AG10803 (cell line): ENCODE measurements around the gene ZNF804A.

Experiments used
- DNase-seq: peaks from one replicate; pipeline ENCODE4 v3.0.0; 2010; ENCODE audit warnings: low read depth
- H3K4me3 ChIP-seq: 2 replicates; pipeline ENCODE4 v1.5.1; 2011; ENCODE audit warnings: mild to moderate bottlenecking, low read length, control low read depth
- TF ChIP-seq, protein P1 (sequence below): conservative IDR thresholded peaks from 2 replicates; pipeline ENCODE4 v1.5.1; 2011; ENCODE audit warnings: mild to moderate bottlenecking, low read length, control low read depth, inconsistent platforms

ZNF804A gene

DNA sequence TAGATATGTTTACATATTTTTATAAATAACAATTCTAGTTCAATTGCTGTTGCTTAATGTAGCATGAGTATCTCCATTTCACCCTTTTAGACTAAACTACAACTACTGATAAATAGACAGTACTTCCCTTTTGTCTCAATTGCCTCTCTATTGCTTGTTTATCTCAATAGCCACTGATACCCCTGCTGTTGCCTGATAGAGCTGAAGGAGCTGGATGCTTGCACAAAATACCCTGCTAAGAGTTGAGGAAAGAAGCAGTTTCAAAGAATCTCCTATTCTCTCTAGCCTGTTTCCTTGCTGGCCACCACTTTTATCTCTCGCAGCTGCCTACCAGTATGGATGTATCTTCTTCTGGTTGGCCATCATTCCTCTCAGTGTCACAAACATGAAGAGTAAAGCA is 16.9 kb upstream of the ZNF804A start:
- TF ChIP-seq, protein P1, sequence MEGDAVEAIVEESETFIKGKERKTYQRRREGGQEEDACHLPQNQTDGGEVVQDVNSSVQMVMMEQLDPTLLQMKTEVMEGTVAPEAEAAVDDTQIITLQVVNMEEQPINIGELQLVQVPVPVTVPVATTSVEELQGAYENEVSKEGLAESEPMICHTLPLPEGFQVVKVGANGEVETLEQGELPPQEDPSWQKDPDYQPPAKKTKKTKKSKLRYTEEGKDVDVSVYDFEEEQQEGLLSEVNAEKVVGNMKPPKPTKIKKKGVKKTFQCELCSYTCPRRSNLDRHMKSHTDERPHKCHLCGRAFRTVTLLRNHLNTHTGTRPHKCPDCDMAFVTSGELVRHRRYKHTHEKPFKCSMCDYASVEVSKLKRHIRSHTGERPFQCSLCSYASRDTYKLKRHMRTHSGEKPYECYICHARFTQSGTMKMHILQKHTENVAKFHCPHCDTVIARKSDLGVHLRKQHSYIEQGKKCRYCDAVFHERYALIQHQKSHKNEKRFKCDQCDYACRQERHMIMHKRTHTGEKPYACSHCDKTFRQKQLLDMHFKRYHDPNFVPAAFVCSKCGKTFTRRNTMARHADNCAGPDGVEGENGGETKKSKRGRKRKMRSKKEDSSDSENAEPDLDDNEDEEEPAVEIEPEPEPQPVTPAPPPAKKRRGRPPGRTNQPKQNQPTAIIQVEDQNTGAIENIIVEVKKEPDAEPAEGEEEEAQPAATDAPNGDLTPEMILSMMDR: no peak
- no peak overlapping the region for H3K4me3 ChIP-seq
- no peak for DNase-seq

GRCh38 chr2:184589261-184589660 is 9.1 kb upstream of the ZNF804A start:
- TF ChIP-seq, protein P1: no peak
- no peak overlapping the region for H3K4me3 ChIP-seq
- no peak for DNase-seq

DNA sequence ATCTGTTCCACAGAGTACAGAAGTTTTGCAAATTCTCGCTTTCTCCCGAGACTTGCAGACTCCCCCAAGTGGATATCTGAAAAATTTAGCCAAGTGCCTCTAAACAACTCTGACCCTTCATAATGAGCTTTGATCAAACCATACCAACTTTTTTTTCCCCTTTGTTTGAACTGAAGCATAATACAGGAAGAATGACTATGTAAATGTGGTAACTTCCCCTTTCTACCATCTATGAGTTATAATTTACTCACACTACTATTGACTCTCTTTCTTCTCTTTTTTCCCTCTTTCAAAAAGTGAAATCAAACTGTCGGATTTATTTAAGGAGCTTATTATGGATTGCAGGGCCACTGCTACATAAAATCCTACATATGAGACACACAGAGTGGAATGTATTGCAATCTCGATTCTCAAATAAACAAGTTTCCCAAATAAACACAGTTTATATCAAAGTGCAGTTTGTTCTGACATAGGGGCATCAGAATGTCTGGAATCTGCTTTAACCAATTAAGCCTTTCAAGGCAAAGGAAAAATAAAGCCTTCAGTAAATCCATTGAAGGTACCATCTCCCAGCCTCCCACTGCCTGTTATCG is 1.4 kb upstream of the ZNF804A start:
- H3K4me3 ChIP-seq: peak overlapping the region; percentile 61
- TF ChIP-seq, protein P1: no peak; the same call in 1 of the 2 replicates
- peak; percentile 24 for DNase-seq

GRCh38 chr2:184597571-184597991 is 748 bp upstream of the ZNF804A start:
- TF ChIP-seq, protein P1: no peak
- H3K4me3 ChIP-seq: peak overlapping the region; percentile 61
- DNase-seq: peak; percentile 34

- TF ChIP-seq, protein P1: no peak
- no peak for DNase-seq
- H3K4me3 ChIP-seq: peak overlapping the region; percentile 61
Observed at GRCh38 chr2:184598002-184598315, 370 bp upstream of the ZNF804A start.

GRCh38 chr2:184599054-184599871 is 934 bp downstream of the ZNF804A start:
- TF ChIP-seq, protein P1: no peak
- peak overlapping the region; percentile 61 for H3K4me3 ChIP-seq
- no peak for DNase-seq

GRCh38 chr2:184599872-184600222 is 1.5 kb downstream of the ZNF804A start:
- no peak for DNase-seq
- TF ChIP-seq, protein P1: no peak
- H3K4me3 ChIP-seq: no peak overlapping the region
